WI38 (cell line): Measurements from ENCODE around the gene AATK.

Experiments used
- H3K4me3 ChIP-seq: 2 replicates; pipeline ENCODE4 v1.5.1; 2011; ENCODE audit warnings: low read depth, mild to moderate bottlenecking, control low read depth, low read length
- CTCF ChIP-seq: IDR thresholded peaks from 2 replicates; pipeline ENCODE4 v1.5.1; 2012; ENCODE audit warnings: low read depth, mild to moderate bottlenecking, control low read depth, low read length

The AATK gene

GRCh38 chr17:81207610-81208581 is 41.9 kb upstream of the AATK start:
- no peak overlapping the region for H3K4me3 ChIP-seq
- TF ChIP-seq CTCF: no peak

- no peak for TF ChIP-seq CTCF
- H3K4me3 ChIP-seq: no peak overlapping the region
Measured at GRCh38 chr17:81206657-81207056, 40.6 kb upstream of the AATK start.

GRCh38 chr17:81206166-81206565 is 40.1 kb upstream of the AATK start:
- no peak for TF ChIP-seq CTCF
- no peak overlapping the region for H3K4me3 ChIP-seq

- no peak for TF ChIP-seq CTCF
- no peak overlapping the region for H3K4me3 ChIP-seq
Measured at GRCh38 chr17:81204578-81204977, 38.6 kb upstream of the AATK start.

GRCh38 chr17:81203136-81203535 is 37.1 kb upstream of the AATK start:
- H3K4me3 ChIP-seq: no peak overlapping the region
- TF ChIP-seq CTCF: no peak

GRCh38 chr17:81202318-81202717 is 36.3 kb upstream of the AATK start:
- H3K4me3 ChIP-seq: no peak overlapping the region
- TF ChIP-seq CTCF: no peak
